NCI-H1092 treated with DMSO at 0.1 percent for 48 hours (cell line): ENCODE measurements around the gene PROC.

ENCODE experiments used
- DNase-seq: peaks from one replicate; lab custom pipeline; 2025; lab: John Stamatoyannopoulos, UW

The PROC gene

GRCh38 chr2:127414638-127415592 lies 3.3 kb upstream of the PROC start:
- no peak for DNase-seq

- DNase-seq = peak; percentile 51
These were observed 2.4 kb upstream of the PROC start for GRCh38 chr2:127415593-127416505.

- DNase-seq = no peak
These were observed 1.7 kb upstream of the PROC start for GRCh38 chr2:127416506-127417001.

DNA sequence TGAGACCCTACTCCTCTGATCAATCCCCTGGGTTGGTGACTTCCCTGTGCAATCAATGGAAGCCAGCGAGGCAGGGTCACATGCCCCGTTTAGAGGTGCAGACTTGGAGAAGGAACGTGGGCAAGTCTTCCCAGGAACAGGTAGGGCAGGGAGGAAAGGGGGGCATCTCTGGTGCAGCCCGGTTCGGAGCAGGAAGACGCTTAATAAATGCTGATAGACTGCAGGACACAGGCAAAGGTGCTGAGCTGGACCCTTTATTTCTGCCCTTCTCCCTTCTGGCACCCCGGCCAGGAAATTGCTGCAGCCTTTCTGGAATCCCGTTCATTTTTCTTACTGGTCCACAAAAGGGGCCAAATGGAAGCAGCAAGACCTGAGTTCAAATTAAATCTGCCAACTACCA lies 821 bp upstream of the PROC start:
- DNase-seq = no peak

DNA sequence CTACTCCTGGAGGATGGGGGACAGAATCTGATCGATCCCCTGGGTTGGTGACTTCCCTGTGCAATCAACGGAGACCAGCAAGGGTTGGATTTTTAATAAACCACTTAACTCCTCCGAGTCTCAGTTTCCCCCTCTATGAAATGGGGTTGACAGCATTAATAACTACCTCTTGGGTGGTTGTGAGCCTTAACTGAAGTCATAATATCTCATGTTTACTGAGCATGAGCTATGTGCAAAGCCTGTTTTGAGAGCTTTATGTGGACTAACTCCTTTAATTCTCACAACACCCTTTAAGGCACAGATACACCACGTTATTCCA lies 844 bp downstream of the PROC start:
- no peak for DNase-seq

DNA sequence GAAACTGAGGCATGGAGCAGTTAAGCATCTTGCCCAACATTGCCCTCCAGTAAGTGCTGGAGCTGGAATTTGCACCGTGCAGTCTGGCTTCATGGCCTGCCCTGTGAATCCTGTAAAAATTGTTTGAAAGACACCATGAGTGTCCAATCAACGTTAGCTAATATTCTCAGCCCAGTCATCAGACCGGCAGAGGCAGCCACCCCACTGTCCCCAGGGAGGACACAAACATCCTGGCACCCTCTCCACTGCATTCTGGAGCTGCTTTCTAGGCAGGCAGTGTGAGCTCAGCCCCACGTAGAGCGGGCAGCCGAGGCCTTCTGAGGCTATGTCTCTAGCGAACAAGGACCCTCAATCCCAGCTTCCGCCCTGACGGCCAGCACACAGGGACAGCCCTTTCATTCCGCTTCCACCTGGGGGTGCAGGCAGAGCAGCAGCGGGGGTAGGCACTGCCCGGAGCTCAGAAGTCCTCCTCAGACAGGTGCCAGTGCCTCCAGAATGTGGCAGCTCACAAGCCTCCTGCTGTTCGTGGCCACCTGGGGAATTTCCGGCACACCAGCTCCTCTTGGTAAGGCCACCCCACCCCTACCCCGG lies 1.3 kb downstream of the PROC start:
- no peak for DNase-seq

- DNase-seq = no peak
These were observed 2.0 kb downstream of the PROC start for GRCh38 chr2:127420039-127420864.

DNA sequence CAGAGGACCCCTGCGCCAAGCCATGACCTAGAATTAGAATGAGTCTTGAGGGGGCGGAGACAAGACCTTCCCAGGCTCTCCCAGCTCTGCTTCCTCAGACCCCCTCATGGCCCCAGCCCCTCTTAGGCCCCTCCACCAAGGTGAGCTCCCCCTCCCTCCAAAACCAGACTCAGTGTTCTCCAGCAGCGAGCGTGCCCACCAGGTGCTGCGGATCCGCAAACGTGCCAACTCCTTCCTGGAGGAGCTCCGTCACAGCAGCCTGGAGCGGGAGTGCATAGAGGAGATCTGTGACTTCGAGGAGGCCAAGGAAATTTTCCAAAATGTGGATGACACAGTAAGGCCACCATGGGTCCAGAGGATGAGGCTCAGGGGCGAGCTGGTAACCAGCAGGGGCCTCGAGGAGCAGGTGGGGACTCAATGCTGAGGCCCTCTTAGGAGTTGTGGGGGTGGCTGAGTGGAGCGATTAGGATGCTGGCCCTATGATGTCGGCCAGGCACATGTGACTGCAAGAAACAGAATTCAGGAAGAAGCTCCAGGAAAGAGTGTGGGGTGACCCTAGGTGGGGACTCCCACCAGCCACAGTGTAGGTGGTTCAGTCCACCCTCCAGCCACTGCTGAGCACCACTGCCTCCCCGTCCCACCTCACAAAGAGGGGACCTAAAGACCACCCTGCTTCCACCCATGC lies 3.0 kb downstream of the PROC start:
- no peak for DNase-seq

DNA sequence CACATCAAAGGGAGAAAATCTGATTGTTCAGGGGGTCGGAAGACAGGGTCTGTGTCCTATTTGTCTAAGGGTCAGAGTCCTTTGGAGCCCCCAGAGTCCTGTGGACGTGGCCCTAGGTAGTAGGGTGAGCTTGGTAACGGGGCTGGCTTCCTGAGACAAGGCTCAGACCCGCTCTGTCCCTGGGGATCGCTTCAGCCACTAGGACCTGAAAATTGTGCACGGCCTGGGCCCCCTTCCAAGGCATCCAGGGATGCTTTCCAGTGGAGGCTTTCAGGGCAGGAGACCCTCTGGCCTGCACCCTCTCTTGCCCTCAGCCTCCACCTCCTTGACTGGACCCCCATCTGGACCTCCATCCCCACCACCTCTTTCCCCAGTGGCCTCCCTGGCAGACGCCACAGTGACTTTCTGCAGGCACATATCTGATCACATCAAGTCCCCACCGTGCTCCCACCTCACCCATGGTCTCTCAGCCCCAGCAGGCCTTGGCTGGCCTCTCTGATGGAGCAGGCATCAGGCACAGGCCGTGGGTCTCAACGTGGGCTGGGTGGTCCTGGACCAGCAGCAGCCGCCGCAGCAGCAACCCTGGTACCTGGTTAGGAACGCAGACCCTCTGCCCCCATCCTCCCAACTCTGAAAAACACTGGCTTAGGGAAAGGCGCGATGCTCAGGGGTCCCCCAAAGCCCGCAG lies 3.8 kb downstream of the PROC start:
- no peak for DNase-seq

DNA sequence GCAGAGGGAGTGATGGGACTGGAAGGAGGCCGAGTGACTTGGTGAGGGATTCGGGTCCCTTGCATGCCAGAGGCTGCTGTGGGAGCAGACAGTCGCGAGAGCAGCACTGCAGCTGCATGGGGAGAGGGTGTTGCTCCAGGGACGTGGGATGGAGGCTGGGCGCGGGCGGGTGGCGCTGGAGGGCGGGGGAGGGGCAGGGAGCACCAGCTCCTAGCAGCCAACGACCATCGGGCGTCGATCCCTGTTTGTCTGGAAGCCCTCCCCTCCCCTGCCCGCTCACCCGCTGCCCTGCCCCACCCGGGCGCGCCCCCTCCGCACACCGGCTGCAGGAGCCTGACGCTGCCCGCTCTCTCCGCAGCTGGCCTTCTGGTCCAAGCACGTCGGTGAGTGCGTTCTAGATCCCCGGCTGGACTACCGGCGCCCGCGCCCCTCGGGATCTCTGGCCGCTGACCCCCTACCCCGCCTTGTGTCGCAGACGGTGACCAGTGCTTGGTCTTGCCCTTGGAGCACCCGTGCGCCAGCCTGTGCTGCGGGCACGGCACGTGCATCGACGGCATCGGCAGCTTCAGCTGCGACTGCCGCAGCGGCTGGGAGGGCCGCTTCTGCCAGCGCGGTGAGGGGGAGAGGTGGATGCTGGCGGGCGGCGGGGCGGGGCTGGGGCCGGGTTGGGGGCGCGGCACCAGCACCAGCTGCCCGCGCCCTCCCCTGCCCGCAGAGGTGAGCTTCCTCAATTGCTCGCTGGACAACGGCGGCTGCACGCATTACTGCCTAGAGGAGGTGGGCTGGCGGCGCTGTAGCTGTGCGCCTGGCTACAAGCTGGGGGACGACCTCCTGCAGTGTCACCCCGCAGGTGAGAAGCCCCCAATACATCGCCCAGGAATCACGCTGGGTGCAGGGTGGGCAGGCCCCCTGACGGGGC lies 4.6 kb downstream of the PROC start:
- peak; percentile 17 for DNase-seq

DNA sequence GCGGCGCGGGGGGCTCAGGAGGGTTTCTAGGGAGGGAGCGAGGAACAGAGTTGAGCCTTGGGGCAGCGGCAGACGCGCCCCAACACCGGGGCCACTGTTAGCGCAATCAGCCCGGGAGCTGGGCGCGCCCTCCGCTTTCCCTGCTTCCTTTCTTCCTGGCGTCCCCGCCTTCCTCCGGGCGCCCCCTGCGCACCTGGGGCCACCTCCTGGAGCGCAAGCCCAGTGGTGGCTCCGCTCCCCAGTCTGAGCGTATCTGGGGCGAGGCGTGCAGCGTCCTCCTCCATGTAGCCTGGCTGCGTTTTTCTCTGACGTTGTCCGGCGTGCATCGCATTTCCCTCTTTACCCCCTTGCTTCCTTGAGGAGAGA lies 5.2 kb downstream of the PROC start:
- DNase-seq = peak; percentile 14

- no peak for DNase-seq
These were observed 5.7 kb downstream of the PROC start for GRCh38 chr2:127423880-127424279.

DNA sequence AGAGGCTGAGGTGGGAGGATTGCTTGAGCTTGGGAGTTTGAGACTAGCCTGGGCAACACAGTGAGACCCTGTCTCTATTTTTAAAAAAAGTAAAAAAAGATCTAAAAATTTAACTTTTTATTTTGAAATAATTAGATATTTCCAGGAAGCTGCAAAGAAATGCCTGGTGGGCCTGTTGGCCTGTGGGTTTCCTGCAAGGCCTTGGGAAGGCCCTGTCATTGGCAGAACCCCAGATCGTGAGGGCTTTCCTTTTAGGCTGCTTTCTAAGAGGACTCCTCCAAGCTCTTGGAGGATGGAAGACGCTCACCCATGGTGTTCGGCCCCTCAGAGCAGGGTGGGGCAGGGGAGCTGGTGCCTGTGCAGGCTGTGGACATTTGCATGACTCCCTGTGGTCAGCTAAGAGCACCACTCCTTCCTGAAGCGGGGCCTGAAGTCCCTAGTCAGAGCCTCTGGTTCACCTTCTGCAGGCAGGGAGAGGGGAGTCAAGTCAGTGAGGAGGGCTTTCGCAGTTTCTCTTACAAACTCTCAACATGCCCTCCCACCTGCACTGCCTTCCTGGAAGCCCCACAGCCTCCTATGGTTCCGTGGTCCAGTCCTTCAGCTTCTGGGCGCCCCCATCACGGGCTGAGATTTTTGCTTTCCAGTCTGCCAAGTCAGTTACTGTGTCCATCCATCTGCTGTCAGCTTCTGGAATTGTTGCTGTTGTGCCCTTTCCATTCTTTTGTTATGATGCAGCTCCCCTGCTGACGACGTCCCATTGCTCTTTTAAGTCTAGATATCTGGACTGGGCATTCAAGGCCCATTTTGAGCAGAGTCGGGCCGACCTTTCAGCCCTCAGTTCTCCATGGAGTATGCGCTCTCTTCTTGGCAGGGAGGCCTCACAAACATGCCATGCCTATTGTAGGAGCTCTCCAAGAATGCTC lies 6.6 kb downstream of the PROC start:
- DNase-seq = no peak

DNA sequence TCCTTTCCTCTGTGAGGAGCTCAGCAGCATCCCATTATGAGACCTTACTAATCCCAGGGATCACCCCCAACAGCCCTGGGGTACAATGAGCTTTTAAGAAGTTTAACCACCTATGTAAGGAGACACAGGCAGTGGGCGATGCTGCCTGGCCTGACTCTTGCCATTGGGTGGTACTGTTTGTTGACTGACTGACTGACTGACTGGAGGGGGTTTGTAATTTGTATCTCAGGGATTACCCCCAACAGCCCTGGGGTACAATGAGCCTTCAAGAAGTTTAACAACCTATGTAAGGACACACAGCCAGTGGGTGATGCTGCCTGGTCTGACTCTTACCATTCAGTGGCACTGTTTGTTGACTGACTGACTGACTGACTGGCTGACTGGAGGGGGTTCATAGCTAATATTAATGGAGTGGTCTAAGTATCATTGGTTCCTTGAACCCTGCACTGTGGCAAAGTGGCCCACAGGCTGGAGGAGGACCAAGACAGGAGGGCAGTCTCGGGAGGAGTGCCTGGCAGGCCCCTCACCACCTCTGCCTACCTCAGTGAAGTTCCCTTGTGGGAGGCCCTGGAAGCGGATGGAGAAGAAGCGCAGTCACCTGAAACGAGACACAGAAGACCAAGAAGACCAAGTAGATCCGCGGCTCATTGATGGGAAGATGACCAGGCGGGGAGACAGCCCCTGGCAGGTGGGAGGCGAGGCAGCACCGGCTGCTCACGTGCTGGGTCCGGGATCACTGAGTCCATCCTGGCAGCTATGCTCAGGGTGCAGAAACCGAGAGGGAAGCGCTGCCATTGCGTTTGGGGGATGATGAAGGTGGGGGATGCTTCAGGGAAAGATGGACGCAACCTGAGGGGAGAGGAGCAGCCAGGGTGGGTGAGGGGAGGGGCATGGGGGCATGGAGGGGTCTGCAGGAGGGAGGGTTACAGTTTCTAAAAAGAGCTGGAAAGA lies 7.6 kb downstream of the PROC start:
- DNase-seq = no peak

GRCh38 chr2:127426501-127427354 lies 8.5 kb downstream of the PROC start:
- no peak for DNase-seq
